ENCODE data around the gene RTN4RL2.
A peak's percentile ranks its signal among the peaks of the same experiment; 100 is the strongest.

The RTN4RL2 gene

GRCh38 chr11:57479911-57480310, 19.6 kb downstream of the RTN4RL2 start:
- DNase-seq (ENCODE audit: low read depth in 2 of 3, low spot score in 2 of 3): no peak

GRCh38 chr11:57480409-57481137, 20.2 kb downstream of the RTN4RL2 start:
- no peak for DNase-seq (ENCODE audit: low read depth in 2 of 3, low spot score in 2 of 3)

- DNase-seq (ENCODE audit: low read depth in 2 of 3, low spot score in 2 of 3): no peak
Observed at GRCh38 chr11:57481315-57481714, 21.0 kb downstream of the RTN4RL2 start.

DNA sequence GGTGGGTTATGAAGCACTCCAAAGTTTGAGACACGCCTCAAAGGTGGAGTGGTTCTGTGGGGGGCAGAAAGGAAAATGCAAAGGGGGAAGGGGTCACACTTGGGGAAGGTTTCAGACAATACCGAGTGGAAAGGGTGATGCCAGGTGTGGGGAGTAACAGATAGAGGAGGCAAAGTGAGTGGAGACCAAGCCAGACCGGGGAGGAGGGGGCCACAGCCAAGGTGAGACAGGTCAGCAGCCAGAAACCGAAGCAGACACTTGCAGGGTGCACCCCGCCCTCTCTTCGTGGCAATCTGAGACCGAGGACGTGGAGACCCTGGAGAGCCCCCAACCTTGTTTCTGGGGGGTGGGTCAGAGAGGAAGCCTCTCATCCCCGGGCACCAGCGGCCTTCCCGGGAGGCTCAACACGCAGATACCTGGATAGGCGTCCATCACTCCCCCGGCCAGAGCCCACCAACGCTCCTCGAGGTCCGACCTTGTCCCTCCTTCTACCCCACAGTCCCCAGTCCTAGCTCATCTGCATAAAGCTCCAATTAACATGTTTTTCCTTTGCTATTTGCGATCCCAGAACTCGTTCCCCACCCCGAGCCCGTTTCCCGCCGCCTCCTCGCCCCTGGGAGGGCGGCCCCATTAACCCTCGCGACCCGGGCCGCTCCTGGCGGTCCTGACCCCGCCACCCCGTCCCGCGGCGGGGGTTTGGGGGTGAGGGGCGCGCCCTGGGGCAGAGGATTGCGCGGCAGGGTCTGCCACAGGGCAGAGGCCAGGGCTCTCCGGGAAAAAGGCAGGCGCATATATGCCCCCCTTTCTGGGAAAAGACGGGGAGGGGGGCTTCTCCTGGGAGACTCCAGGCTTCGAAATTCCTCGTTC, 21.8 kb downstream of the RTN4RL2 start:
- DNase-seq (ENCODE audit: low read depth in 2 of 3, low spot score in 2 of 3): no peak

DNA sequence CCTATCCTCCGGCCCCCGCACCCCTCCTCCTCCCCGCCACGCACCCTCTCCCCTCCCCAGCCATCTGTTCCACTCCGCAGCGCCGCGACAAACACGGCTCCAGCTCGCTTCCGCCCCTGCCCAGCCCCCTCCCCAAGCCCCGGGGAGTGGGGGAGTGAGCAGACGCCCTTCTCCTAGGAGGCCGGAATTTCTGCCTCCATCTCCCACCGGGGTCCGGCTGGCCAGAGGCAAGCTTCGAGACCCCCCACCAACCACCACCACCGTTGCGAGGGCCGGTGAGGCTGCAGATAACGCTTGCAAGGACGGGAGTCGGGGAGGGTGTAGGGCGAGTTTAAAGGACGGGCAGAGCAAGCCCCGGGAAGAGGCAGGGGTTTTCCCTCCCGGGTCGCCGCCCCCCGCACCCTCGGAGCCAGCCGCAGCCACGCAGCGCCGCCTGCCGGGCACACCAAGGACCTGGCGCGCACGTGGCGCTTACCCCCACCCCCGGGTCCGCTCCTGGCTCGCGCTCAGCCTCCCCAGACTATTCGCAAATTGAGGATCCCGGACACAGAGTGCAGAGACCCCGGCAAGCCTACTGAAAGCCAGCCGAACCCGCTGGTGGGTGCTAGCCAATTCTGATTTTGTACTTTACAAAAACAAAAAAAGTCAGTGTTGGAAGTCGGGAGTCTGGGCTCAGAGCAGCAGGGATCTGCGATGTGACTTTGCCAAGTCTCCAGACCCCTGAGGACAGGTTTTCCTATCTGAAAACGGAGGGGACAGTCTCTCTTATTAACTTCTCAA, 22.6 kb downstream of the RTN4RL2 start:
- DNase-seq (ENCODE audit: low read depth in 2 of 3, low spot score in 2 of 3): peak in 1 of 3 experiments; percentile 58

- no peak for DNase-seq (ENCODE audit: low read depth in 2 of 3, low spot score in 2 of 3)
Observed at GRCh38 chr11:57483562-57483918, 23.2 kb downstream of the RTN4RL2 start.

- no peak for DNase-seq (ENCODE audit: low read depth in 2 of 3, low spot score in 2 of 3)
Observed at GRCh38 chr11:57484141-57484710, 23.9 kb downstream of the RTN4RL2 start.

DNA sequence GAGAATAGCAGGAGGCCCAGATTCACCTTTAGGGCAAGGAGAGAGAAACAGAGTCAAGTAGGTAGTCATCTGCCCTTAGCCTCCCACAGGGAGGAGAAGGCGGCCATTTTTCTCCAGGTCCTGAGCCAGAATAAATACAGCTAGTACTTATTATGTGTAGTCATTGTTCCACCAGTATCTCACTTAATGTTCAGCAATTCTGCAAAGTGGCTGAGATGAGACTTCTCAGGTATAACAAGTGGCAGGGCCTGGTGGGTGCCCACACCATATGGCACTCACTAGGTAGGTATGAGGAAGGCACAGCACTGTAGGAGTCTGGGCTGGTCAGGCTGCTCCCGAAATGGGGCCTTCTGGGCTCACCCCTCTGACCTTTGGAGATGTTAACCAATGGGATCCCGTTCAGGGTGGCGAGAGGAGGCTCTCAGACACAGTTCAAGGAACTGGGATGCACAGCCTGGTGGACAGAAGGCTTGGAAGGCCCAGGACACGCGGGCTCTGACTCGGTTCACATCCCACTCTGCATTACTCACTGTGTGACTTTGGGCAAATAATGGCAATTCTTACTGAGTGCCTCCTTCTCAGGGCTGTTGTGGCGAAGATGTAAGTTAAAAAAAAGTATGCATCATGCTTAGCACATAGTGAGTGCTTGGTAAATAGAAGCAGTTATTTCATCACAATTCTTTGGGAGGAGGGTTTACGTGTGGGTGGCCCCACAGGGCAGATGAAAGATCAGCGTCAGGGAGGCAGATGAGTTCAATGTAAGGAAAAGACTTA, 25.1 kb downstream of the RTN4RL2 start:
- DNase-seq (ENCODE audit: low read depth in 2 of 3, low spot score in 2 of 3): no peak

GRCh38 chr11:57487021-57487778, 26.9 kb downstream of the RTN4RL2 start:
- no peak for DNase-seq (ENCODE audit: low read depth in 2 of 3, low spot score in 2 of 3)

DNA sequence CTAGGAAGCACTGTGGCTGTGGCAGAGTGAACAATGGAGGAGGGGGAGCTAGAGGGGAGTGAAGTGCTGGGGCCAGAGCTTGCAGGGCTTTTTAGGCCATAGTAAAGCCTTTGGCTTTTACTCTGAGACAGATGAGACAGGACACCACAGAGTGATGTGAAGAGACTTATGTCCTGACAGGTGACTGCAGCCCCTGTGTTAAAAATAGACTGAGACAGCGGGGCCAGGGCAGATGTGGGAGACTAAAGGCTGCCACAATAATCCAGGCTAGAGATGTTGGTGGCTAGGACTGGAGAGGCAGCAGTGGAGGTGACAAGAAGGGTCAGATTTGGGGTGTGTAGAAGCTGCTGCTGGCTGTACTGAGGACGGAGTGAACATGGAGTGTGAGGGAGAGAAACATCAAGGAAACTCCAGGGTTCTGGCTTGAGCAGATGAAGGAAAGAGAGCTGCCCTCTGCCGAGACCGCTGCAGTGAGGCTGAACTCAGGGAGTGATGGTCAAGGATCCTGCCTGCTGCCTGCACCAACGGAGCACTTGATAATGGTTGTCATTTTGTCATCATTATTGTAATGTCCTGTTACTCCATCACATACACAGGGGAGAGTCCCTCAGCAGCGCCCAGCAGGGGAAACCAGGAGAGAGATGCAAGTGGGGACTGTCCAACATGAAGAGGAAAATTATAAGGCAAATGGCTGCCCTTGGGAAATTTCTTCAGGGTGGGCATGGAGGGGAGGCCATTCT, 27.8 kb downstream of the RTN4RL2 start:
- no peak for DNase-seq (ENCODE audit: low read depth in 2 of 3, low spot score in 2 of 3)

DNA sequence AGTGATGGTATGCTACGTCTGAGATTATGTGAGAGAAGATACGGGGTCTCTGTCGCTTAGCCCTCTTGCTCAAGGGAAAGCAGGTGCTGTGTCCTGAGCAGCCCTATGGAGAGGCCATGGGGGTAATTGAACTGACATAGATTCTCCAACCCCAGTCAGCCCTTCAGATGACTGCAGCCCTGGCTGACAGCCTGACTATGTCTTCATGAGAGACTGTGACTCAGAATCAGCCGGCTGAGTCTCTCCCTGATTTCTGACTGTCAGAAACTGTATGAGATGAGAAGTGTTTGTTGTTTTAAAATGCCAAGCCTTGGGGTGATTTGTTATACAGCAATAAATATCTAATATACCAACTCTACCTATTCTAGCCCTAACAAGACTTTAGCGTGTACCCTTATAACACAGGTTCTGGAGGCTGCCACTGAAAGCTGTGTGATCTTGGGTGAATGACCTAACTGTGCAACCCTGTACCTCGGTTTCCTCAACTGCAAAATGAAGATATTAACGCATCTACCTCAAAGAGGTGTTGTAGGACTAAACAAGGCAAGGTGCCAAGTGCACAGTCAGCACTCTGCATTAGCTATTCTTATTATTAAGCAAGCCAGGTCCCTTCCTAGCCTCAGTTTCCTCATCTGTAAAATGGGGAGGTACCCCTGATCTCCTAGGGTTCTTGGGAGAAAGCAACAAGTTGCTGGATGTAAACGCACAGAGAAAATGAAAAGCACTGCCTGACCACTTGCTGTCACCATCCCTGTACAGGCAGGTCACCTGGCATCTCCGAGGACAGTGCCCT, 30.3 kb downstream of the RTN4RL2 start:
- DNase-seq (ENCODE audit: low read depth in 2 of 3, low spot score in 2 of 3): no peak

GRCh38 chr11:57491371-57492061, 31.2 kb downstream of the RTN4RL2 start:
- DNase-seq (ENCODE audit: low read depth in 2 of 3, low spot score in 2 of 3): peak in 2 of 3 experiments; percentile 40 to 50

DNA sequence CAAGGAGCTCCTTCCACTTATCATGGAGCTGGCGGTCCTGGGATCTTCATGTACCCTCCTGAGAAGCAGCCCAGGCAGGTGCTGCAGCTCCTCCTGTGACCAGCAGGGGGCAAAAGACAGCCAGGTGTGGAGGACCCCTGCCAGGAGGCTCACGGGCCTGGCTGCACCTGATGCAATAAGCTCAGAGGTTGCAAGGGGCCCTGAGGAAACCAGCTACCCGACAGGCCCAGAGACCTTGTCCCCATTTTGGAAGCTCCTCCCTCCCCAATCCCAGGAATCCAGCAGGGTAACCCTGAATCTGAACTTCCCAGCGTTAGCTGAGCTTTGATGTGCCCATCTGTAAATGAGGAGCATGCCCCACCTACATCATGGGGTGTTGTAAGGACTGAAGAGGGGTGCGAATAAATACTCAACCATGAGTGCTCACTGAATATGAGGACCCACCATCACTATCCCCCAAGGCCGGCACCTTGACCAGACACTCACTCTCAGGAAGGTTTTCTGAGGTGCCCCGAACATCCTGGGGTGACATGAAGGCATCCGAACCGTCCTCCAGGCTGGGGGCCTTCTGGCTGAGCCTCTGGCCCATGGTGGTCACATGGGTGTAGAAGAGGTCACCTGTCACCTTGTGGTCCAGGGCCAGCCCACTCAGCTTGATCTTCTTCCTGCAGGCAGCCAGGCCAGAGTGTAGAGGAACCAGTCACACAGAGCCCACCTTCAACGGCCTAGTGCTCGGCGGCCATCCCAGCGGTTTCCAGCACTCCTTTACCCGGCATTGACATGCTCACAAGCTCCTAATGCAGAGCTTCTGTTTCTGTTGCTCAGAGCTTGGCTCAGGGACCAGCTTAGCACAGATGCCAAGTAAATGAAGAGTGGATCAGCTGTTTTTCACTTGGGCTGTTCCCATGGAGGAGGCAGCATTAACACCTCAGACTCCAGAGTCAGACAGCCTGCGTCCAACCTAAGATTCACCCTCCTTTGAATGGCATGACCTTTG, 33.5 kb downstream of the RTN4RL2 start:
- peak in 2 of 3 experiments; percentile 53 to 54 for DNase-seq (ENCODE audit: low read depth in 2 of 3, low spot score in 2 of 3)

- DNase-seq (ENCODE audit: low read depth in 2 of 3, low spot score in 2 of 3): no peak
Observed at GRCh38 chr11:57496109-57496820, 35.9 kb downstream of the RTN4RL2 start.

DNA sequence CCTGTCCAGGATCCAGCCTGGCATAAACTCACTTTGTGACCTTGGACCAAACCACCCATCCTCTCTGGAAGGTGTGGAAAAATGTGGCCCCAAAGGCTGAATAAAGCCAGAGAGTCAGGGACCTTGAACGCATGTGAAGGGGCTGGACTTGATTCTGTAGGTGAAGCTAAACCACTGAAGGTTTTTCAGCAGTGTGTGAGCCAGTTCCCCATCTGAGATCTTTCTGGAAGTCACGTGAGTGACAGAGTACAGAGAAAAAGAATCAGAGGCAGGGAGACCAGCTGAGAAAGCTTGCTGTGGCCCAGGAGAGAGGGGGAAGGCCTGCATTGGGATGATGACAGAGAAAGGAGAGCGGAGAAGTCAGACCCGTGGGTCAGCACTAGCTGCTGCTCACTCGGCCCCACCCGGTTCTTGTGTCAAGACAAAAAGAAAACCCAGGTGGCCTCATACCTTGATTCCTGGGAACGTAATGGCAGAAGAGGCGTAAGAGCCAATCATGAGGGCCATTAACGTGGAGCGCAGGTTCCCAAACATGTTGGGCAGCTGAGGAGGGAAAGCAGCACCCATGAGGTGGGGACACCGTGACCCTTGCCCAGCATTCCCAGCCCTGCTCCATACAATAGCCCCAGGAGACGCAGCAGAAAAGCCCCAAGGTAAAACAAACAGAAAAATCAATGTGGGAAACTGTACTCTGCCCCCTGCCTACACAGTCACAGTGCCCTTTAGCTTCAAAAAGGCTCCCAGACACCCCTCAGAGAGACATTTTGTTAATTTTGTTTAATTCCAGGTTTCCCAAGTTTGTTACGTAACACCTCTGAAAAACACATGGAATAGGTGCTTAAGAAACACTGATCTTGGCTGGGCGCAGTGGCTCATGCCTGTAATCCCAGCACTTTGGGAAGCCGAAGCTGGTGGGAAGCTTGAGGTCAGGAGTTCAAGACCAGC, 37.2 kb downstream of the RTN4RL2 start:
- no peak for DNase-seq (ENCODE audit: low read depth in 2 of 3, low spot score in 2 of 3)
